ENCODE measurements around the gene RAD51B.

Gene RAD51B

DNA sequence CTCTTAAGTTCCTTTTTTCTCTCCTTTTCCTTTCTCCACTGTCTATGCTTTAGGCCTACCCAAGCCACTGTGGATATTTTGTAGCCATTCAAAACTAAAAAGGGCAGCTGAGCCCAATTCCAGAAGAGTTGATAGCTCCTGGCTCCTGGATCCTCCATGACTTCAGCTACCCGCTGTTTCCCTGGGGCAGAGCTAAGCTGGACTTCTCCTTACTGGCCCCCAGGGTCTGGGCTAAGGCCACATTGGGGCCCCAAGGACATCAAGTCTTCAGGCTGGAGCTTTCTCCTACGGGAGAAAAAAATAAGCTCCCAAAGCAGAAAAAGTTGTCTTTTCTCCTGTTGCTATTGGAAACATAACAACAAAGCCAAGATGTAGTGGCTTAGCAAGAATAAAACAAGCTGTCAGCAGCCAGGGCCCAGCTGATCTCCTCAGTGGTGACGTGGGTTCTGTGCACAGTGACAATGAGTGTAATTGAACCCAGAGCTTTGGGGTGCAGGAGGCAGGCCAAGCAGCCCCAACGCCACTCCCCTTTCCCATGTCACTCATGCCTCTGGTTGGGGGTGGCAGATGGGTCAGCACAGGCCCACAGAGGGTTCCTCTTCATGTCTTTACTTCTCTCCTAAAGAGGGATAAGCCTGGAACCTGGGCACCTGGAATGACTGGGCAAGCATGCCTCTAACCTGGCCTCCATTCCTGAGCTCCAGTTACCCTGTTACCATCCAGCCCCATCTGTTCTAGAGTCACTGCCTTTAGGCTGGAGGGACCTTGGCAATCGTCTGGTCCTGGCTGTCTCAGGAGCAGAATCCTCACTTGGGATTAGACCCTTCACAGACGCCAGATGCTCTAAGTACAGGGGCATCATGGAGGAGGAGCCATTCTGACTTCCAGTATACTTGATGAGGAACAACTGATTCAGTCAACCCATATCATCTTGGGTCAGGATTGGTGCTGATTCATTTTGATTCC, 802.1 kb downstream of the RAD51B start:
- DNase-seq: no peak

DNA sequence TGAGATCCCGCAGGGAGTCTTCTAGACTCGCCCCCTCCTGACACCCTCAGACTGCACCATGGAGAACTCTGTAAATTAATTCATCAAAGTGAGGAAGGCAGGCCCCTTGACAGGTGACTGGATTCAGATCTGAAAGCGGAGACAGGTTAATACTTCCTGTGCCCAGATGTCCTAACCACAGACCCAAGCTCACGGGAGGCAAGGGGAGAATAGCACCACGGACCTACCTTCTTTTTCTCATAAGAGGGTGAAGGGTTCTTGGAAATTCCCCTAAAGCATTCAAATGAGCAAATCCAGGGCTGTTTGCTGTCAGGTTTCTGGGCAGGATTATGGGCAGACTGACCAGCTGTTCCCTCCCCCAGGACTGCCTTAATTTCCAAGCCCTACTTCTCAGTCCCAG, 803.3 kb downstream of the RAD51B start:
- no peak for DNase-seq

DNA sequence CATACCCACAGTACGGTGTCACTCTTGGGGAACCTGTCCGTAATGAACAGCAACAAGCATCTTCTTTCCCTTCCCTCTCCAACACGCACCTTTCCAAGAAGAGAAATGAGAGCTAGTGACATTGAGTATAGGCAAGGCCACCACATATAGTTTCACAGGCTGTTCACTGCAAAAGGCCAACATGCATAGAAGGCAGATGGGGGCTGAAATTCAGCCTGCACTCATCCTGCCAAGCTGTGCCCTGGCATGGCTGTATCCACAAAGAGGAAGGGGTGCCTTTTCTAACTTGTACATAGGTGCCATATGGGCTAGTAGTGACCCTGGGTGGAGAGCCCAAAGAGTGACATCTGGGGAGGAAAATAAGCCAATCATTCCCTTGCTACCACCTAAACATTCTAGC, 803.7 kb downstream of the RAD51B start:
- DNase-seq: no peak

DNA sequence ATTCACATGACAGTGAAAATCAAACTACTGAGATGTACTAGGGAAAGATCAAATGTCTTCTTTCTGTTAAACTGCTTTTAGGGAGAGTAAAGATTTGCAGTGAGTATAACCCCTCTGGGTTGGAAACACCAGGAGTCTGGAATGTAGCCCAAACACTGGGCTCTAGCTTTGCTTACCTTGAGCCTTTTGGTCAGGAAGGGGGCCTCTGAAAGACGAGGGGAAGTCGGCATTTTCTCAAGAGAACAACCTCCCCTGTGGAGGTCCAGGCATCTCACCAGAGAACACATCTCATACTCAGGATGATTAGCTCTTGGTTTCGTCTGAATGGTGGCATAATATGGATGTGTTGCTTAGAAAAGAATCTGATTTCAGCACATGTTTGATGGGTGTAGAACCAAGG, 804.2 kb downstream of the RAD51B start:
- no peak for DNase-seq

DNA sequence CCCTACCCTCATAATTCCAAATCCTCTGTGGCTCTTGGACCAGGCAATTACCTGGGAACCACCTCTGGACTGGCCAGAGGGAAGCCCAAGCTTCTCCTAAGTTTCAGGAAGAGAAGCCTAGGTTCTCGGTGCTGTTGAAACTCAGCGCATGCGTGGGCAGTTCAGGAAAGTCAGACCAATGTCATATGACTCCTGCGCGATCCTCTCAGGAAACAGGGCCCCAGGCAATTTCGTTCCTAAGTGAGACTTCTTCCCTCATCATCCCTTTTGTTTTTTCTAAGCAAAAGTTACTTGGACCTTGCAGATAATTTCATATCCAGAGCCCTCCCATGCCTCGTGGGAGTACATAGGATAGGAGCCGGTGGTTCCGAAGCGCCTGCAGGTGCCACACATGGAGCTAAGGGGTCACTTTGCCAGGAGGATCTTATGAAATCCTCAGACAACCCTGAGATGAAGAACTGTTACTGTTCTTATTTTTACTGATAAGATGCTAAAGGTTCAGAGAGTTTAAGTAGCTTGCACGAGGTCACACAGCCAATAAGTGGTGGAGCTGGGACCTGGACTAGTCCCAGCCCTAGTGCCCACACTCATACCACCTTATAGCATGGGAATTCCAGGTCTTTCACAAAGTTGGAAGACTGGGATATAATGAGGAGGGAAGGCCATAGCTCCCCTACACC, 805.1 kb downstream of the RAD51B start:
- no peak for DNase-seq

DNA sequence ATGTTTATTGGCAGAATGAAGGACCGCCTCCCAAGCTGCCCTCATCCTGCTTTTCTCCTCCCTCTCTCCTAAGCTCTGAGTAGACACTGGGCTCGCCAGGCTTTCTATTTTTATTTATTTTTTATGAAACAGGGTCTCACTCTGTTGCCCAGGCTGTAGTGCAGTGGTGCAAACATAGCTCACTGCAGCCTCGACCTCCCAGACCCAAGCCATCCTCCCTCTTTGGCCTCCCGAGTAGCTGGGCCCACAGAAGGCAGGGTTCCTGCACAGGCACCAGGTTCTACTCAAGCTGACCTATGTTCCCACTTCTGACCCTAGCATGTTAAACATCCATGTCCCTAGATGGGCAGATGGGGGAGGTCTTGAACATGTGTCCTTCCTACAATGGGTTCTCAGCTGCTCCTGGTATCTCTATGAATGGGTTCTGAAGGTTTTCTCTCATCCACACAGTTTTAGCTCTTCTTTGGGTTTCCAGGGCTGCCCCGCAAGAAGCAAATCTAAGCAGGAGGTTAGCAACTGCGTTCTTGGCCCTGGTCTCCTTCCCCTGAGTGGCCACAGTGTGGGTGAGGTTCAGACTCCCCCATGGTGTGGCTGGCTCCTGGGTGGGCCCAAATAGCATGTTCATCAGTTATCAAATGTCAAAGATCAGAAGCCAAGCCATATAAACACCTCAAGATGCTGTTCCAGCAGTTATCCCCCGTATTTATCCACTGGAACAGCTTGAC, 805.9 kb downstream of the RAD51B start:
- no peak for DNase-seq

DNA sequence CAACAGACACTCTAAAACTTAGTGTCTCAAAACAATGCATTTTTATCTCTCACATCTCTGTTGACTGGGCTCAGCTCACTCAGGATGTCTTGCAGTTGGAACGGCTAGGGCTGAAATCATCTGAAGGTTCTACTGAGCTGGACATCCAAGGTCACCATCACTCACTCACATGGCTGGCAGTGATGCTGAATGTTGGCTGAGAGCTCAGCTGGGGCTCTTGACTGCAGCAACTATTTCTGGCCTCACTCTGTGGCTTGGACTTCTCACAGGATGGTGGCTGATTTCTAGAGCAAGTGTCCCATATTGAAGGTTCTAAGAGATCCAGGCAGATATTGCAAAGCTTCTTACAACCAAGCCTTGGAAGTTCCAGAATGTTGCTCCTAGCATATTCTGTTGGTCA, 806.8 kb downstream of the RAD51B start:
- DNase-seq: no peak

DNA sequence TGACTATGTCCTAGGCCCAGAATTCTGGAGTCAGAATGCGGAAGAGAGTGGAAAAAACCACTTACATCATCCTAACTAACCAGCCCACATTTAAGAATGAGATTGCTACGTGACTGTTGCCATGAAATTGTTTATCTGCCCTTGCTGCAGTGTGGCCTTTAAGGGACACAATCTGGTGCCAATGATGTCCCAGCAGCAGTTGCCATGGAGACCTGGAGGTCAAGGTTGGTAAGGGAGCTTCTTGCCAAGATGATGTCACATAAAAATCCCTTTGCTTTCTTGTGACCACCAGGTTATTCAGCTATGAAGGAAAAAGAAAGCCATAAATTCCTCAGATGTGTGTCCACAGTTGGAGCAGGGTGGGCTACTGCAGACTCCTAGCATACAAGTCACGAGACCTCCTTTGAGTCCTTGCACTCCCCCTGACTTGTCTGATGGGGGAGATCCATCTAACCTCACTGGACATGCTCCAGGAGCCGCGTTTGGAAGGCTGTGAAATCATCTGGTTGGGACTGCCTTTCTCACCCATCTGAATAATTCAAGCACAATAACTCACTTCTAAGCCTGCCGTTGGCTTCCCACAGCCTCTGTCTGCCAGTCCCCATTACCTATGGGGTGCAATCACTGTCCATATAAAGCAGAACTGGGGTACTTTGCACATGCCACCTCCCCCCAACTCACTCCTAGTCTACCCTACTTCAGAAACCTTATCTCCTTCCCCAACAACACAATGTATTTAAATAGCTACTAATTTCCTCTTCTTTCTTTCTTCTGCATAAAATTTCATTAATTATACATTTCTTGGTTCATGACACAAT, 807.7 kb downstream of the RAD51B start:
- no peak for DNase-seq

DNA sequence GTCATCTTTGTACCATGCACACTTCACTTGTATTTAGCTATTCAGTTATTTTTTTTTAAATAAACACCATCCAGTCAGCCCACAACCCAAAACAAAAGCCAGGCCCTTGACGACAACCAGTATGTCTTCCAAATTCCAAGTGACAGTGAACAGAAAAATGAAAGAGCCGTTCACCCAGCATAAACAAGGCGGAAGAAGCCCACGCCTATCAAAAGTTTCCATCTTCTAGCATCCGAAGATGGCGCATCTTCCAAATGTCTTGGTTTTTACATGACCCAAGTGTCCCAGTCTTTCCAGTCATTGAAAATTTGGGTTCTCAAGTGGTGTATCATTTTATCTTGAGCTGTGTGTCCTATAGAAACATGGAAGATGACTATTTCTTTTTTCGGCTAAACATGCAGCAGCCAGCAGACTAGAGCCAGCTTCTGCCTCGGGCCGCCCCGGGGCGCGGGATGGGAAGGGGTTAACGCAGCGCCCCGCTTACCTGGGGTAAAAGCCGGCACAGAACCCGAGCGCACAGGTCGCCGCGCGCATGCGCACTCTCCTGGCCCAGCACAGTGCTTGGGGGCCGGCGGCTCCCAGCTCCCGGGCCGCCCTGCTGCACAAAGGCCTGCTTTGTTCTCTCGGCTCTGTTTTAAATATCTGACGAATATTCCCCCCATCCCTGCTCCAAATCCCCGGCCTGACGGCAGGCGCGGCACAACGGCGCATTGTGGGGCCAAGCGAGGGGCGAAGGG, 808.5 kb downstream of the RAD51B start:
- no peak for DNase-seq

DNA sequence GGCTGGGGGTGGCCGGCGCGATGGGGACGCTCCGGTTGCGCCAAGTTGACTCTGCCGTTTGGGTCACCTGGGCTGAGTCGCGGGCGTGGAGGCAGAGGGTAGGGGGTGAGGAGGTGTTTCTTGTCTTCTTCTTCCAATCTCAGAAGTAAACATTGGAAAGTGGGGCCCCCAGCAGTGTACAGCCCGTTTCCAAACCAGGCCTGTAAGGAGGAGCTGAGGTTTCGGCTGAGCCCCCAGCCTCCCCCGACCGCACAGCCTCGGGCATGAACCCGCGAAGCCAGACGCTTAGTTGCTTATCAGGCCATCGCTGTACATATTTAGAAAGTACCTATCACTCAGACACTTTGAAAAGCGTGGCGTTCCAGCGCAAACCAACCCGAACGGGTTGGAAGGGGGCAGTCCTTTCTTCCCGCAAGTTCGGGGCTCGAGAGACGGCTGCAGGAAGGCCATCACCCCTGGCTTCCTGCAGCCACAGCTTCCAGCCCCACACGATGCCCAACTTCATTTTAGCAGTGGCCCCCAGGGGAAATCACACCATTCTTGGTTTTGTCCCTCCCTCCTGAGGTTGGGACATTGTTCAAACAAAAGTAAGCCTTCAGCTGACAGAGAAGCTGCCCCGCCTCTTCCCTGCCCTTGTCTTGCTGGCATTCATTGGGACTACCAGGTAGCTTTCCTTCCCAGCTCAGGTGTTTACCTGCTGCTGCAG, 809.2 kb downstream of the RAD51B start:
- no peak for DNase-seq

DNA sequence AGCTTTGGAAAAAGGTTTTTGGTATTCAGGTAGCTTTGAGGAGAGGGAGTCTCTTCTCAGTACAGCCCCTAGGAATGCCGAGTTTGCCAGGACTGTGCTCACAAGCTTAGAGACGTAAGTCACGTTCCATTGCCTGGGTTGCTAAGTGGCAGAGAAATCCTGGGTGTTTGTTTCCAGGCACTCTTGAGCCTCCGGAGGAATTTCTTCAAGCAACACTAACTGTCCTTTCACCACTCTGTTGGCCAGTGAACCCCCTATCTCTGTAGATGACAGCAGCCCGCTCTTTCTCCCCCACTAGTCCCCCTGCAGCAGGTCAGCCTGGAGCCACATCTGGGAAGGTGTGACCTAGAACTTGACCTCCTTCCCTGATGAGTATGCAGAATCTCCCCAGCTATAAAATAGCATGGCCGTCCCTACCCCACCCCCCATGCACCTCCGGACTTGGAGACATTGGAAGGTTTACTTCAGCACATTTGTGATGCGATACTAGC, 810.5 kb downstream of the RAD51B start:
- no peak for DNase-seq

DNA sequence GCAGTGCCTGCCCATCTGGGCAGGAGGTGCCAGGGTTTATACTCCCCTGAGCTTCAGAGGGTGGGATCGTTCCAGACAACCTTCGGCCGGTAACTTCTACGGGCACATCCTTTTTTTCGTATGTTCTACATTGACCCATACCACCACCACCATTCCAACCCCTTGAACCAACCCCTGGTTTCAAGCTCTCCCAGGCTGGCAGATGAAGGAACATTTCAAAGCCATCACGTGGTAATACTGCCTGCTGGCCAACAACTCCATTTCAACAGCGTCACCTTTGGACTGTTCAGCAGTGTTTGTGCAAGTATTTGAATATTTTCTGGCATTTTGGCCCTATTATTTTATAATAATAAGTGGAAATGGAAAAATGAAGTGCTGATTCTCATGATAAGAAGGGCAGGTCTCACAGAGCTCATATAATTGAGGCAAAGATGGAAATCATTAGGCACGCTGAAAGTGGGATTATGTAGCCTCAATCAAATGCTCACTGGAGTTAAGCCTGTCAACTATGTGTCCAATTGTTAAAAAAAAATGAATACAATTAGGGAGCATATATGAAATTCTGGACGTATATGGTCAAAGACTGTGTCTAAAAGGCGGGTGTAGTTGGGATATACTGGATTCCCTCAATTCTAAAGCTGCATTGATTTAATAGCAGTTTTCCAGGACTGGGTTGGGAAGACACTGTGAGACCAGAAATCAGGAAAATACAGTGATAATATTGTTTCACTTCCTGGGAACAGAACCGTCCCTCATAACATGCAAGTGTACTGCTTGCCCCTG, 811.2 kb downstream of the RAD51B start:
- DNase-seq: no peak

DNA sequence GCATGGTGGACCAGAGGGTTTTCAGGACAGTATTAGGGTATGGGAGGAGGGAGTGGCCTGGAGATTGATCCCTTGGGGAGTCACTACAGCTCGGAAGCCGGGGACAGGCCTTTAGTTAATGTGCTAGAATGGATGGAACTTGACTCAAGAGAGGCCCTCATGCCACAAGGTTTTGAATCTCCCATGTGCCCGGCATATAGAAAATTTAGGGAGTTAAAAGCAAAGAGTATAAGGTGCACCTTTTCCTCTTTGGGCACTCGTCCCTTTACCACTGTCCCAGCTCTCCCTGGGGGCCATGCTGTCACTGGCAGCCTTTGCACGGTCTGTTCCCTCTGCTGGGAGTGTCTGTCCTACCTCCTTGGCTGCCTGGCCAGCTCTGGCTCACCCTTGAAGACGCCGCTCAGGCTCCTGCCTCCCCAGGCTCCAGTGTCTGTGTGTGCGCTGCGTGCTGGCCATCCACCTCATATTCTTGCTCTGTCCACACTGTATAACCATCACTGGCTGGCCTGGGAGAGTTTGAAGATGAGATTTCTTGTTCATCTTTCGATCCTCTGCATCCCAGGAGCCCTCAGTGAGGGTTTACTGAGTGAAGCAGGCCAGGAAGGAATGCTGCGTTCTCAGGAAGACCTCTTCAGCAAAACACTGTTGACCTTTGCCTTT, 811.9 kb downstream of the RAD51B start:
- no peak for DNase-seq

DNA sequence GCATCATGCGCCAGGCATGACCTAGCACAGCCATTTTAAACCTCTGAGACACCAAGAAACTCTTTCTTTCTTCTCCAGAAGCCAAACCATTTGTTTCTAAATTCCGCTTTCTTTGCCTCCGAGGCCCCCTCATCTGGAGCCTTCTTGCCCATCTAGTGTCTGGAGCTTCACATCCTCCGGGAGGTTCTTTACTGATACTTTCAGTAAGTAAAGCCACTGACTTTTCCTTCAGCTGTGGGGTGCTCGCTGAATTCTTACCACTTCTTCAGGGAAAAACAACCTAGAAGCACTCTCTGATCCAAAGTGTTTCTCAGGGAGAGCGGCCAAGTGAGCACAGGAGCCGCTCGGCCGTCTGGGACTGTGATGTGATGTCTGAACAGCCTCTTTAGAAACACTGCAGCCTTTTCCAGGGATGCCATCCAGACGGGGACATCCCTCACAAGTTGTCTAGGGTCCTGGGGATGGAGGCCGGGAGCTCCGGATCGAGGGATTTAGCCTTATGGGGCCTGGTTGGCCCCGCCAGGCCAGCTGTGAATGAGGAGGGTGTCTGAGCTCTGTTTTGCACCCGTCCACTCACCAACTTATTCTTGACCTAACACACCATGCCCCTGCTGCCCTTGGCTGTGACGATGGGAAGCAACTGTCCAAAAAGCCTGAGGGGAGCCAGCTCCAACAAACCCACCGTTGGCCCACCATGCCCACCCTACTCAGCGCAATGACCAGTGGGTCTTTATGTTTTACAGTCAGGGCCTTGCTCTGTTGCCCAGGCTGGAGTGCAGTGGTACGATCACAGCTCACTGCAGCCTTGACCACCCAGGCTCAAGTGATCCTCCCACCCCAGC, 812.7 kb downstream of the RAD51B start:
- DNase-seq: no peak

DNA sequence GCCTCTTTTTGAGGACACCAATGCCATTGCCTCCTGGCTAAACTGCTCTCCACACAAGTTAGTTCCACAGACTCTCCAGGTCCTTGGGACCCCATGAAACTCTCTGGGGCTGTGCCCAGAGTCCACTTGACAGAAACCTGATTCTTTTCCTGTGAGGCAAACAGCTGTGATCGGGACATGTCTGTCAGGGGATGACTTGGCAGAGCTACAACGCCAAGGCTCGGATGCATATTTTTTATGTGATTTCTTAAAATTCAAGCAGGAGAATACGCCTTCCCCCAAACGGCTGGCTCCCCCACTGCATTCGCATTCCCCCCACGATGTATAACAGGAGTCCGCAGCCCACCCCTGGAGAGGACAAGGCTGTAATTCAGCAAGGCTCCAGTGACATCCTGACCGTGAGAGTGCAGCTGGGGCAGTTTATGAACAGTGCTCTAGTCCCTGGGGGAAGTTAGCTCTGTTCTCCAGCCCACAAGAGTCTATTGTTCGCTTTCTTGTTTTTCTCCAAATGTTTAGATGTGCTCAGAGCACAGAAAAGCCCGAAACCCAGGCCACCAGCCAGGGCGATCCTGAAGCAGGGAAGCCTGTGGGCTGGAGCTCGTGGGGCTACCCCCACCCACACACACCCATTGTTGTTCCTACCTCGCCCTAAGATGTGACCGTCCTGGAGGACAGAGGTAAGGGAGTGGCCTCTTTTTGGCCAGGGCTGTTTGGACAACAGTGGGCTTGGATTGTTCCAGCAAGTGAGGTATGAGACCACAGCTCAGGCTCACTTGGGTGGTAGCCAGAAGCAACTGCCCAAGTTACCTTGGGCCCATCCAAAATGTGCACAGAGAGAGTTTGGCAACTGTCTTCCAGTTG, 813.8 kb downstream of the RAD51B start:
- DNase-seq: no peak

DNA sequence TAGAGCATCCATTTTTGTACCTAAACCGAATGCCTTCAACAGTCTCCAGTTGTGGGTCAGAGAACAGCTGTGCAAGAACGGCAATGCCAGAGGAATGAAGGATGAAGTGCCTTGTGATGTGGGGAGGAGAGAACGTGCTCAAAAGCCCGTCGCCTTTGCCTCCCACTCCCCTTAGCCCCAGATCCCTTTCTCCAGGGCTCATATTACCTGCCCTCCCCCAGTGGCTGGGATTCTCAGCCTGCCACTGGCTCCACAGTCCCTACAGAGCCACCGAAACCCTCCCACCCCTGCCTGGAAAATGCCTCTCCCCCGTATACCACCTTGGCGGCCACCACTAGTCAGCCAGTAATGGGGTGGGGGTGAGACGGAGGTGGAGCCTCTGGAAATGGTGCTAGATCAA, 814.8 kb downstream of the RAD51B start:
- DNase-seq: no peak

DNA sequence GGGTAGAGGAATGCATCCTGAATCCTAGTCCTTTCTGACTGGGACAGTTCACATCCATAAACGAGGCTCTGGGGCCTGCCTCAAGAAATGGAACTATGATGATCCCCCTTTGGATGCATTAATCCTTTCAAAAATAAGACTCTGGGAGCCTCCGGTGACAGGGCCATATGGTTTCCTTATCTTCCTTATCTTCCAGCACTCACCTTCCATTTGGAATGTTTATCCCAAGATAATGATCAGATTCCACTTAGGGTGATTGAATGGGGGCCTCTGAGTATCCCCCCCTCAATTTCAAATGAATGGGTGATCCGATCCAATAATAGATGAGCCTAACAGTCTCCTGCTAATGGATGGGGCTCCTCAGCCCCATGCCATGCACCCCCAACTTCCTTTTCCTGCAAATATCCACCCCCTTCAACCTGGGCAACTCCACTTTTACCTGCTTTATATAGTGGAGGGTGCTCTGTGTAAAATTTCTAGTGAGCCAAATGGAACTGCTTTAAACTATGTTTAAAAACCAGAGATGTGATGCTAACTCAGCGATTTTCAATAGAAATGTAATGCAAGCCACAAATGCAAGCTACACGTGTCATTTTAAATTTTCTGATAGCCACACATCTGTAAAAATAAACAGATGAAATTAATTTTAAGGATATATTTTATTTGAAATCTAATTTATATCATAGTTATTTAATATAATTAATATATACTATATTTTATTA, 815.5 kb downstream of the RAD51B start:
- no peak for DNase-seq

Measured in NCI-H2029 treated with DMSO at 0.1 percent for 48 hours (cell line).